ENCODE data around the gene HMCN1.

GRCh38 chr1:185942961-185943360 is 208.8 kb downstream of the HMCN1 start:
- no peak for TF ChIP-seq POLR2AphosphoS5 (IDR thresholded peaks at IDR 0.05; ENCODE audit: low read depth, low read length)
- TF ChIP-seq TAF1 (IDR thresholded peaks at IDR 0.05; ENCODE audit: borderline replicate concordance, insufficient read depth, low read length): no peak
